Neural progenitor cell (in vitro differentiated cells): Measurements from ENCODE around the gene GRHL1. TPM values are rescaled to one million over a fixed set of nuclear protein-coding genes. Genes with fewer than 3 reads are reported as not detected.

ENCODE experiments used
- DNase-seq: peaks from one replicate; pipeline ENCODE4 v3.0.0-alpha.2; 2016; ENCODE audit warnings: low spot score
- H2AFZ ChIP-seq: fragments of 200-600 bp; sonication (generic); replicated peaks from 2 replicates; pipeline ENCODE4 v1.6.1; 2016; ENCODE audit warnings: antibody characterized with exemption
- H3F3A ChIP-seq: fragments of 200-600 bp; sonication (generic); 2 replicates; pipeline ENCODE4 v1.6.1; 2016; ENCODE audit warnings: antibody characterized with exemption, low read depth
- H3K27ac ChIP-seq: fragments of 200-600 bp; sonication (generic); 2 replicates; pipeline ENCODE4 v1.5.1; 2016; ENCODE audit warnings: mild to moderate bottlenecking
- H3K27me3 ChIP-seq: fragments of 200-600 bp; sonication (generic); 2 replicates; pipeline ENCODE4 v1.6.1; 2016; ENCODE audit warnings: mild to moderate bottlenecking, moderate library complexity
- H3K36me3 ChIP-seq: fragments of 200-600 bp; sonication (generic); 2 replicates; pipeline ENCODE4 v1.5.1; 2016
- H3K4me1 ChIP-seq: fragments of 200-600 bp; sonication (generic); 2 replicates; pipeline ENCODE4 v1.6.1; 2016; ENCODE audit warnings: mixed run types
- H3K4me2 ChIP-seq: fragments of 200-600 bp; sonication (generic); 2 replicates; pipeline ENCODE4 v1.6.1; 2016
- H3K4me3 ChIP-seq: fragments of 200-600 bp; sonication (generic); 2 replicates; pipeline ENCODE4 v1.5.1; 2016
- H3K79me2 ChIP-seq: fragments of 200-600 bp; sonication (generic); 2 replicates; pipeline ENCODE4 v1.6.1; 2016; ENCODE audit warnings: low read depth
- H3K9ac ChIP-seq: fragments of 200-600 bp; sonication (generic); 2 replicates; pipeline ENCODE4 v1.6.1; 2016
- H3K9me3 ChIP-seq: fragments of 200-600 bp; sonication (generic); 2 replicates; pipeline ENCODE4 v1.5.1; 2016; ENCODE audit warnings: low read depth
- H4K20me1 ChIP-seq: fragments of 200-600 bp; sonication (generic); 2 replicates; pipeline ENCODE4 v1.6.1; 2016; ENCODE audit warnings: low read depth
- H3K27ac Mint-ChIP-seq: 3 replicates; pipeline ENCODE4 v1.8.0; 2021; ENCODE audit warnings: mixed read lengths
- H3K27me3 Mint-ChIP-seq: 2 replicates; pipeline ENCODE4 v1.8.0; 2022; ENCODE audit warnings: low read depth, mild to moderate bottlenecking, inconsistent platforms, moderate library complexity, mixed read lengths; ENCODE audit not compliant: insufficient read depth
- H3K36me3 Mint-ChIP-seq: 3 replicates; pipeline ENCODE4 v1.8.0; 2021; ENCODE audit warnings: mixed read lengths
- H3K4me1 Mint-ChIP-seq: 3 replicates; pipeline ENCODE4 v1.8.0; 2021; ENCODE audit warnings: mixed read lengths
- H3K4me3 Mint-ChIP-seq: 3 replicates; pipeline ENCODE4 v1.8.0; 2021; ENCODE audit warnings: mild to moderate bottlenecking, moderate library complexity, mixed read lengths
- H3K9me3 Mint-ChIP-seq: 3 replicates; pipeline ENCODE4 v1.8.0; 2020; ENCODE audit warnings: mixed read lengths
- EZH2 ChIP-seq: fragments of 200-600 bp; sonication (generic); IDR thresholded peaks from 2 replicates; pipeline ENCODE4 v1.6.1; 2017; ENCODE audit warnings: antibody characterized with exemption, mild to moderate bottlenecking, moderate library complexity
- EZH2phosphoT487 ChIP-seq: fragments of 200-600 bp; sonication (generic); IDR thresholded peaks from 2 replicates; pipeline ENCODE4 v1.6.1; 2017; ENCODE audit warnings: antibody characterized with exemption
- total RNA-seq: library from RNA; depleted of rRNA; stranded (reverse); fragments of >200 nt; gene quantifications from 2 replicates; pipeline ENCODE4 v1.2.3, GENCODE V29; 2015; ENCODE audit warnings: low replicate concordance
- TF ChIP-seq, protein P1 (sequence below): fragments of 200-600 bp; sonication (generic); IDR thresholded peaks from 2 replicates; pipeline ENCODE4 v1.5.1; 2017; ENCODE audit warnings: antibody characterized with exemption, mild to moderate bottlenecking

GRHL1 gene
- total RNA-seq, 1 donor from 2014 or later, result 5.8 TPM

DNA sequence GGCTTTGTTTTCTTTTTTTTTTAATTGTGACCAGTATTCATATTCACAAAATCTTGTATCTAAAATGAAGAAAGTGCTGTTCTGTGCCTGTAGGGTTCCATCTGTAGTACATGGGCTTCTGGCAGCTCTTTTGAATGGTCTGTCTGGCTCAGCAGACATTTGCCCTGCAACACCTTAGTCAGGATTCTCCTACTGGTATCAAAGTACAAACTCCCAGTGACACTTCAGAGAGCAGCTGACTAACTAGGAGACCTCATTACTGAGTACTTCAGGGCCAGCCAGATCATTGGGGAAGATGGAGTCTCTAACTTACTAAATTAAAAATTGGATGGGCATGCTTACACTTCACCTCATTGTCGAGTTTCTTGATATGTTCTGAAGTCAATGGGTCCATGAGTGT lies 39.7 kb downstream of the GRHL1 start:
- Histone ChIP-seq H3K9me3 (no peaks in the 10 kb centered on the region), H2AFZ (no peak overlapping the region), H3K4me2 (no peak overlapping the region), H4K20me1 (no peaks in the 10 kb centered on the region), H3K79me2 (no peaks in the 10 kb centered on the region), H3K4me3 (no peak overlapping the region), H3K36me3 (no peaks in the 10 kb centered on the region), H3K27me3 (no peaks in the 10 kb centered on the region), H3K27ac (no peak overlapping the region), H3K4me1 (no peaks in the 10 kb centered on the region), H3F3A (no peaks in the 10 kb centered on the region), H3K9ac (no peak overlapping the region)
- no peak for TF ChIP-seq EZH2
- TF ChIP-seq EZH2phosphoT487, result no peak
- TF ChIP-seq, protein P1, sequence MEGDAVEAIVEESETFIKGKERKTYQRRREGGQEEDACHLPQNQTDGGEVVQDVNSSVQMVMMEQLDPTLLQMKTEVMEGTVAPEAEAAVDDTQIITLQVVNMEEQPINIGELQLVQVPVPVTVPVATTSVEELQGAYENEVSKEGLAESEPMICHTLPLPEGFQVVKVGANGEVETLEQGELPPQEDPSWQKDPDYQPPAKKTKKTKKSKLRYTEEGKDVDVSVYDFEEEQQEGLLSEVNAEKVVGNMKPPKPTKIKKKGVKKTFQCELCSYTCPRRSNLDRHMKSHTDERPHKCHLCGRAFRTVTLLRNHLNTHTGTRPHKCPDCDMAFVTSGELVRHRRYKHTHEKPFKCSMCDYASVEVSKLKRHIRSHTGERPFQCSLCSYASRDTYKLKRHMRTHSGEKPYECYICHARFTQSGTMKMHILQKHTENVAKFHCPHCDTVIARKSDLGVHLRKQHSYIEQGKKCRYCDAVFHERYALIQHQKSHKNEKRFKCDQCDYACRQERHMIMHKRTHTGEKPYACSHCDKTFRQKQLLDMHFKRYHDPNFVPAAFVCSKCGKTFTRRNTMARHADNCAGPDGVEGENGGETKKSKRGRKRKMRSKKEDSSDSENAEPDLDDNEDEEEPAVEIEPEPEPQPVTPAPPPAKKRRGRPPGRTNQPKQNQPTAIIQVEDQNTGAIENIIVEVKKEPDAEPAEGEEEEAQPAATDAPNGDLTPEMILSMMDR, result no peak
- Mint-ChIP-seq H3K4me3 (no peak overlapping the region), H3K9me3 (no peaks in the 10 kb centered on the region), H3K4me1 (peaks cover 12% of the 10 kb centered on the region), H3K27me3 (peaks cover 8% of the 10 kb centered on the region), H3K36me3 (no peaks in the 10 kb centered on the region), H3K27ac (no peak overlapping the region)
- DNase-seq, result no peak

DNA sequence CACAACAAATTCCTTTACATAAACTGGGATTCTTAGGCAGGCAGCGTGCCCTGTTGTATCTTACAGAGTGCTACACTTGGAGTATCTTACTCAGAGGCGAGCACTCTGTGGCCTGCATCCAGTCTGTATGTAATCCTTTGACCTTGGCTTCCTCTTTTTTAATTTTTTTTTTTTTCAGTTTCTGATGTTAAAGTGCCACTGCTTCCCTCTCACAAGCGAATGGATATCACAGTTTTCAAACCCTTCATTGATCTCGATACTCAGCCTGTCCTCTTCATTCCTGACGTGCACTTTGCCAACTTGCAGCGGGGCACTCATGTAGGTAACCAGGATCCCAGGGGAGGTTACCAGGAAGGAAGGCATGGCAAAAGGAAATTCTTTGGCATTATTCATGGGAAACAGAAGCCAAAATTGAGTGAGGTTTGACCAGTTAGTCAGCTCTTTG lies 40.4 kb downstream of the GRHL1 start:
- Histone ChIP-seq H3F3A (no peaks in the 10 kb centered on the region), H3K4me3 (no peak overlapping the region), H3K79me2 (no peaks in the 10 kb centered on the region), H3K36me3 (no peaks in the 10 kb centered on the region), H3K4me1 (no peaks in the 10 kb centered on the region), H3K9me3 (no peaks in the 10 kb centered on the region), H3K9ac (no peak overlapping the region), H3K27me3 (no peaks in the 10 kb centered on the region), H2AFZ (no peak overlapping the region), H4K20me1 (no peaks in the 10 kb centered on the region), H3K4me2 (no peak overlapping the region), H3K27ac (no peak overlapping the region)
- no peak for DNase-seq
- Mint-ChIP-seq H3K36me3 (no peaks in the 10 kb centered on the region), H3K4me1 (peaks cover 18% of the 10 kb centered on the region), H3K27me3 (peaks cover 10% of the 10 kb centered on the region), H3K4me3 (no peak overlapping the region), H3K27ac (no peak overlapping the region), H3K9me3 (no peaks in the 10 kb centered on the region)
- TF ChIP-seq EZH2phosphoT487 (no peak), EZH2 (no peak)
- TF ChIP-seq, protein P1, result no peak

DNA sequence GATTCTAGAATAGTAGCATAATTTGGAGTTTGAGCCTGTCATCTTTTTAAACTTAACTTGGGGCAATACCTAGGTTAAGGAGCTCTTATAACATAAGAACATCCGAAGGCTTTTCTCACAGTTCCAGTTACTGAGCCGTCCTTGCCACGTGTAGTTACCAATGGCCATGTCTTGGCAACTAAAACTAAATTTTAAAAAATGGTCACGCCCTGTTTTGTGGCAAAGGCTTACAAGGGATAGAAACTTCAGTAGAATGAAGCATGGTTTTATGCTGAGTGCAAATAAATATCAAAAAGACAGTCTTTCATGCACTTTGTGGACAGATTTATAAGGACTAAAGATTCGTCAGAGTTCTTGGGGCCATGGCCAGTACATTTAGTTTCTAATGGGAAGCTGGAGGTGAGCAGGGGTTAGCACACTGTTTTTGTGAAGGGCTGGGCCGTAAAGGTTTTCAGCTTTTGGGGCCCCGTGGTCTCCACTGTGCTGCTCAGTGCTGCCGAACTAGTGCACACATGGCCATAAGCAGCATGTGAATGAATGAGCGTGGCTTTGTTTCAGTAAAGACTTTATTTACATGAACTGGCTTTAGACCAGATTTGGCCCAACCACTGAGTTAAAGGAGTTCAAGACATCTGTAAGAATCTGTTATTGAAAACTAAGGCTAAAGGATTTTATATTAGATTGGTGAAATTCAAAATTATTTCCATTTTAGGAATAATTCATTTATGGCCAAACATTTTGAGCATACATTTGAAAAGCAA lies 41.1 kb downstream of the GRHL1 start:
- H3K27me3 Mint-ChIP-seq, result peaks cover 10% of the 10 kb centered on the region
- DNase-seq, result no peak
- no peak overlapping the region for H3K27ac Mint-ChIP-seq
- Histone ChIP-seq H3K79me2 (no peaks in the 10 kb centered on the region), H2AFZ (no peak overlapping the region), H3K27ac (no peak overlapping the region), H3F3A (no peaks in the 10 kb centered on the region), H3K4me2 (no peak overlapping the region), H3K27me3 (no peaks in the 10 kb centered on the region), H3K9me3 (no peaks in the 10 kb centered on the region), H4K20me1 (no peaks in the 10 kb centered on the region), H3K9ac (no peak overlapping the region), H3K4me3 (no peak overlapping the region), H3K4me1 (no peaks in the 10 kb centered on the region), H3K36me3 (no peaks in the 10 kb centered on the region)
- H3K36me3 Mint-ChIP-seq, result no peaks in the 10 kb centered on the region
- H3K4me1 Mint-ChIP-seq, result peaks cover 20% of the 10 kb centered on the region
- no peak overlapping the region for H3K4me3 Mint-ChIP-seq
- H3K9me3 Mint-ChIP-seq, result no peaks in the 10 kb centered on the region
- TF ChIP-seq EZH2, result no peak
- TF ChIP-seq, protein P1, result no peak
- no peak for TF ChIP-seq EZH2phosphoT487
